Measurements from ENCODE around the gene PAM.

- TF ChIP-seq POLR2AphosphoS5 (IDR thresholded peaks at IDR 0.05; ENCODE audit: low read depth, low read length) (no peak), POLR2A (IDR thresholded peaks at IDR 0.05; ENCODE audit: low read depth, low read length) (no peak)
Measured at GRCh38 chr5:102903074-102903871, 148.2 kb downstream of the PAM start.

Data from GM12892 (cell line).